Measurements from ENCODE around the gene PAK2. TPM values are rescaled to one million over a fixed set of nuclear protein-coding genes. Genes with fewer than 3 reads are reported as not detected.
A peak's percentile ranks its signal among the peaks of the same experiment; 100 is the strongest.

Gene PAK2
- total and polyA plus RNA-seq, 10 donors: 21.2 to 113 (median 99.9) TPM

DNA sequence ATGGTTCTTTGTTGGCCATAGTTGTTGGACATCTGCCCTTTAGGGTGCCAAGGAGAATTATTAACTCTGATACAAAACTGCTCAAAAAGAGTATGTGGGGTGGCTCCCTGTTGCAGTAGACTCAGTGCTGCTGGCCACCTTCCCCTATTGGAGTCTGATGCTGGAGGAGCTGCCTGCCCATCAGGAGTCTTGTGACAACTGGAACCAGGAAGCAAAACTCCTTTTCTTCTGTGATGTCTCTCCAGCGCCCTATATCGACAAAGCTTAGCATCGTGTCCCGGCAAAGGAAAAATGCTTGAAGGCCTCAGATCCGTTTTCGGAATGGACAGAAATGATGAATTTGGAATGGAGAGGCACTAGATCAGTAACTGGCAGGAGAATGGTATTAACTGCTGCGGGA is 23.5 kb downstream of the PAK2 start:
- 83 to 94% (median 88%) methylated on average over 7 of the region's 7 CpGs for WGBS, 5 donors
- Histone ChIP-seq H3K4me1 (peaks cover 0 to 33% (median 8%) of the 10 kb centered on the region in 6 donors), H3K9me3 (no peaks in the 10 kb centered on the region), H3K27ac (no peak overlapping the region), H3K36me3 (peaks cover 0 to 53% (median 4%) of the 10 kb centered on the region in 6 donors), H3K4me3 (no peak overlapping the region), H3K27me3 (replicated peaks in 1 of 7) (no peaks in the 10 kb centered on the region)
- no peak for DNase-seq
- intact Hi-C loops (cut with DNase I; ENCODE audit: low total_unique reads): no loop called here
- TF ChIP-seq, protein P1, sequence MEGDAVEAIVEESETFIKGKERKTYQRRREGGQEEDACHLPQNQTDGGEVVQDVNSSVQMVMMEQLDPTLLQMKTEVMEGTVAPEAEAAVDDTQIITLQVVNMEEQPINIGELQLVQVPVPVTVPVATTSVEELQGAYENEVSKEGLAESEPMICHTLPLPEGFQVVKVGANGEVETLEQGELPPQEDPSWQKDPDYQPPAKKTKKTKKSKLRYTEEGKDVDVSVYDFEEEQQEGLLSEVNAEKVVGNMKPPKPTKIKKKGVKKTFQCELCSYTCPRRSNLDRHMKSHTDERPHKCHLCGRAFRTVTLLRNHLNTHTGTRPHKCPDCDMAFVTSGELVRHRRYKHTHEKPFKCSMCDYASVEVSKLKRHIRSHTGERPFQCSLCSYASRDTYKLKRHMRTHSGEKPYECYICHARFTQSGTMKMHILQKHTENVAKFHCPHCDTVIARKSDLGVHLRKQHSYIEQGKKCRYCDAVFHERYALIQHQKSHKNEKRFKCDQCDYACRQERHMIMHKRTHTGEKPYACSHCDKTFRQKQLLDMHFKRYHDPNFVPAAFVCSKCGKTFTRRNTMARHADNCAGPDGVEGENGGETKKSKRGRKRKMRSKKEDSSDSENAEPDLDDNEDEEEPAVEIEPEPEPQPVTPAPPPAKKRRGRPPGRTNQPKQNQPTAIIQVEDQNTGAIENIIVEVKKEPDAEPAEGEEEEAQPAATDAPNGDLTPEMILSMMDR (IDR thresholded peaks at IDR 0.05 in 8 of 11, conservative IDR thresholded peaks at IDR 0.05 in 3 of 11): no peak
- TF ChIP-seq POLR2A (IDR thresholded peaks at IDR 0.05) (no peak), POLR2AphosphoS5 (IDR thresholded peaks at IDR 0.05) (no peak)

DNA sequence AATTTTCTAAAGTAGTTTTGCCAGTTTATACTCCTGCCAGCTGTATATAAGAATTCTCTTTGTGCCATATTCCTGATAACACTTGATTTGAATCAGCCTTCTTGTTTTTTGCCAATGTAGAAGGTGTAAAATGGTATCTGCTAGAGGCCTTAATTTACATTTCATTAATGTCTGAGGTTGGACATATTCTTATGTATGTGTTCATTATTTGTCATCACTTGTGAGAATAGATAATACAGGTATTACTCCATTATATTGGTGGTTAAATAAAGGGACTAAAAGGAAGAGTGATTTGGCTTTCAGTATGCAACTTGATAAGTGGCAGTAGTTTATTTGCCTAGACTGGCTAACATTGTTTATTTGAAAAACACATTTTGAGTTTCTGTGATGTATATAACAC is 25.8 kb downstream of the PAK2 start:
- no peaks in the 10 kb centered on the region for H3K9me3 ChIP-seq
- H3K27ac ChIP-seq: no peak overlapping the region
- H3K4me1 ChIP-seq: peaks cover 0 to 34% (median 9%) of the 10 kb centered on the region in 6 donors
- no peak overlapping the region for H3K4me3 ChIP-seq
- intact Hi-C loops (cut with DNase I; ENCODE audit: low total_unique reads): no loop called here
- DNase-seq: no peak
- TF ChIP-seq, protein P1 (IDR thresholded peaks at IDR 0.05 in 8 of 11, conservative IDR thresholded peaks at IDR 0.05 in 3 of 11): no peak
- TF ChIP-seq POLR2AphosphoS5 (IDR thresholded peaks at IDR 0.05) (no peak), POLR2A (IDR thresholded peaks at IDR 0.05) (no peak)
- H3K27me3 ChIP-seq (replicated peaks in 1 of 7): no peaks in the 10 kb centered on the region
- H3K36me3 ChIP-seq: peaks cover 0 to 49% (median 7%) of the 10 kb centered on the region in 6 donors

DNA sequence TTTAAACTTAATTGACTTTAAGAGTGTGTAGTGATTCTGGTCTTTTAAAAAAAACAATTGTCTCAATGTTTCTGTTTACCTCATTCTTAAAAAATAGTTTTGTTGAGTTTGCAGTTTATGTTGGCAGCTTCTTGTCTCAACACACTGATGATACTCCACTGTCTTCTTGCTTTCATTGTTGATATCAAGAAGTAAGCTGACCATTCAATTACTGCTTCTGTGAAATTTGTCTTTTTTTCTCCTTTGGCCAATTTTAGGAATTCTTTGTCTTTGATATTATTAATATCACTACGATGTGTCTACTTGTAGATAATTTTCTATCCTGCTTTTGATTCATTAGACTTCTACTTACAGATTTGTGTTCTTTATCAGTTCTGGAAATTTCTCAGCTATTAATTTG is 31.4 kb downstream of the PAK2 start:
- no peak for DNase-seq
- Histone ChIP-seq H3K9me3 (no peaks in the 10 kb centered on the region), H3K27ac (no peak overlapping the region), H3K27me3 (replicated peaks in 1 of 7) (no peaks in the 10 kb centered on the region), H3K36me3 (peaks cover 0 to 25% (median 6%) of the 10 kb centered on the region in 6 donors), H3K4me3 (no peak overlapping the region), H3K4me1 (peaks cover 20 to 83% (median 54%) of the 10 kb centered on the region in 6 donors)
- intact Hi-C loops (cut with DNase I; ENCODE audit: low total_unique reads): no loop called here
- TF ChIP-seq POLR2A (IDR thresholded peaks at IDR 0.05) (no peak), POLR2AphosphoS5 (IDR thresholded peaks at IDR 0.05) (no peak)
- TF ChIP-seq, protein P1 (IDR thresholded peaks at IDR 0.05 in 8 of 11, conservative IDR thresholded peaks at IDR 0.05 in 3 of 11): no peak
- 94 to 100% (median 100%) methylated on average over 1 of the region's 1 CpG for WGBS, 5 donors

DNA sequence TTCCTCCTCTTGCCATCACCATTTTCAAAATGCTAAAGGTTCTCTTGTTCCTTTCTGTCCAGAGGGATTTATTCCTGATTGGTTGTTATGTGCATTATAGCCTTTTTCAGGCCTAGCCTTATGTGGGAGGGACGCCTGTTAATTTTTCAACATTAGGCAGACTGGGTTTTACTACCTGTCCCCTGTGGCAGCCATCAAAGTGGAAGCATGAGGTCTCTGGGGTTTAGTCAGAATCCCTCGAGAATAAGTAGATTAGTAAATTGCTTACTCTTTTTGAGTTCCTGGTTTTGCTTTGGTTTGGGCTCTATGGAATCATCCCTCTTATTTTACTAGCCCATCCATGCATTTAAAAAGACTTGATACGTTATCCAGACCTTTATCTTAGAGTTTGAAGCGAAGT is 32.4 kb downstream of the PAK2 start:
- peak overlapping the region in 2 of 8 donors; percentile 7 to 68 for H3K27ac ChIP-seq
- no peak overlapping the region for H3K4me3 ChIP-seq
- intact Hi-C loops (cut with DNase I; ENCODE audit: low total_unique reads): no loop called here
- no peak for TF ChIP-seq POLR2A (IDR thresholded peaks at IDR 0.05)
- TF ChIP-seq POLR2AphosphoS5 (IDR thresholded peaks at IDR 0.05): no peak
- TF ChIP-seq, protein P1 (IDR thresholded peaks at IDR 0.05 in 8 of 11, conservative IDR thresholded peaks at IDR 0.05 in 3 of 11): no peak
- H3K4me1 ChIP-seq: peaks cover 23 to 93% (median 62%) of the 10 kb centered on the region in 6 donors
- no peak for DNase-seq
- H3K27me3 ChIP-seq (replicated peaks in 1 of 7): no peaks in the 10 kb centered on the region
- 61 to 80% (median 72%) methylated on average over 4 of the region's 4 CpGs for WGBS, 5 donors
- H3K36me3 ChIP-seq: peaks cover 0 to 21% (median 4%) of the 10 kb centered on the region in 6 donors
- no peaks in the 10 kb centered on the region for H3K9me3 ChIP-seq
